GM21528 (cell line): Measurements from ENCODE around the gene OLIG2.

Experiments used
- ATAC-seq: cut with Tn5 transposase; IDR thresholded peaks from one replicate; pipeline ENCODE4 v1.9.1; 2021; ENCODE audit warnings: mild to moderate bottlenecking, moderate library complexity; ENCODE audit not compliant: unreplicated experiment, low FRiP score

Gene OLIG2

DNA sequence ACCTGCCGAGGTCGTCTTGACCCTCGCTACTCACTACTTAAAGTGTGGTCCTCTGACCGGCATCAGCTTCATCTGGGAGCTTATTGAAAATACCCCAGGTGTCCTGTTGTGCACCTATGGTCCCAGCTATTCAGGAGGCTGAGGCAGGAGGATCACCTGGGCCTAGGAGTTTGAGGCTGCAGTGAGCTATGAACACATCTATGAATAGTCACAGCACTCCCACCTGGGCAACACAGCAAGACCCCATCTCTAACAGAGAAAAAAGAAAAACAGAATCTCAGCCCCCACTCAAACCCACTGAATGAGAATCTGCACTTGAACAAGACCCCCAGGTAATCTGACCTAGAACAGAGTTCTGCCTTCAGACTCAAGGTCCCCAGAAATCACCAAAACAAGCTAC, 35.5 kb downstream of the OLIG2 start:
- no peak for ATAC-seq

DNA sequence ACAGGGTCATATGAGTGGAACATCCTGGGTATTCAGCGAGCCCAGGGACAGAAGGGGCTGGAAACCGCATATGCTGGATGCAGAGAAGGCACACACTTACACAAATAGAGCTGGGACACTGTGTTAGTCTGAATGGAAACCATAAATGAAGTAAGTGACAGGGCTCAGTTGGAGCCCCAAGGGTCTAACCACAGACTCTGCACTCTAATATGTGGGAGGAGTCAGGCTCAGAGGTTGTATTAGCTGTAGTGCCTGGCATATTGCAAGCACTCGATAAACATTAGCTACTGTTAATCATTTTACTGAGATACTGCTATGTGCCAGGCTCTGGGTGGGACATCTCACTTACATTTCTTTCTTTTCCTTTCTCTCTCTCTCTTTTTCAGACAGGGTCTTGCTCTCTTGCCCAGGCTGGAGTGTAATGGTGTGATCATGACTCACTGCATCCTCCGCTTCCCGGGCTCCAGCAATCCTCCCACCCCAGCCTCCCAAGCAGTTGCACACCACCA, 37.7 kb downstream of the OLIG2 start:
- ATAC-seq = no peak

DNA sequence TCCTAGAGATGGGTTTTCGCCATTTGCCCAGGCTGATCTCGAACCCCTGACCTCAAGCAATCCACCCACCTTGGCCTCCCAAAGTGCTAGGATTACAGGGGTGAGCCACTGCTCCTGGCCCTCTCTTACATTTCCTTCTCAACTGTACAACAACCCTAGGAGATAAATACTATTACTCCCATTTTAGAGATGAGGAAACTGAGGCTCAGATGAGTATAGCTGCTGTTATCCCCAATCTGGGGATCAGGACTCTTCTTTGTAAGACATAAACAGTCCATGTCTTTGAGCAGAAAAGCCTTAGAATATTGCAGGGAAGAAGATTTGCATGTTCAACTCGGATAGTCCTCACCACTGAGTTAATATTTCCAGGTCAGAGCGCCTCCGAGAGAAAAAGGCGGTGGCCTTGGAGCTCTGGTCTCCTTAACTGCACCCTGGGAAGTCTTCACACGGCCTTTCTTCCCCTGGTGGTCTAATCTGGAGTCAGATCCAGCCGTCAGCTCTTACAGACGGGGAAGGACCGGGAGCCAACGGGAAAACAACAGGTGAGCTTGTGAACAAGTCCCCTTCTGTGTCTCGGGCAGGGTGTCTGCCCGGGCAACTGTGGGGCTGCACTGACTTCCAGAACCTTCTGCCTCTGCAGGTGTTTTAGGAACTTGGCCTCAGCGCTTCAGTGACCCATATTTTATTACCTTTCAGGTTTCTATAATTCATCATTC, 38.3 kb downstream of the OLIG2 start:
- ATAC-seq = no peak

DNA sequence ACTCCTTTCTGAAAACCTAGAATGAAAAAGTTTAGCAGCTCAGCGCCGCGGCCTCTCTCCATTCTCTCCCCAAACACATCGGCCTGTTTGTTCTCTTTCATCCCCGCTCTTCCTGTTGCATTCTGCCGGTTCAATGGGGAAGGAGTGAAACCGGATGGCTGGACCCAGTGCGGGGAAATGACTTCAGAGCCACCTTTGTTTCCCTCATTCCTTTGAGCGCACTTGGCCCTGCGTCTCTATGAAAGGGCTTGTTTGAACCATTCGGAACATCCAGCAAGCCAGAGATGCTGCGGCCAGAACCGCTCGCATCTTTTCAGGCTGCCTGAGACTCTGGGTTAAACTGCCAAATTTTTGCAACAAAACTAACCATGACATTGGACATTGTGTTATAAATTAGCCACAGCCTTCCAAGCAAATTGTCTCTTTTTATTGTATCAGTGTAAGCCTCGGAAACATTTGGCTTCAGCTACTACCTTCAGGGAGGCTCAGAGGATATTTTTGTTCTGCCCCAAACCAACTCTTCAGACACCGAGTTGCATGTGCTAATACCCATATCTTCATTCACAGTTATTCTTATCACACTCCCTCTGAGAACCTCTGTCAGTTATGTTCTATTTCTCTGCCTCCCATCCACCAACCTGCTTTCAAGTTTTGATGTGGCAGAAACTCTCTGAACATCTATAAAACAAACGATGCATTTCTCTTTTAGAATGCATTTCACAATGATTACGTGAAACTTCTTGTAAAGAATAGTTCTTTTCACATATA, 39.1 kb downstream of the OLIG2 start:
- no peak for ATAC-seq

DNA sequence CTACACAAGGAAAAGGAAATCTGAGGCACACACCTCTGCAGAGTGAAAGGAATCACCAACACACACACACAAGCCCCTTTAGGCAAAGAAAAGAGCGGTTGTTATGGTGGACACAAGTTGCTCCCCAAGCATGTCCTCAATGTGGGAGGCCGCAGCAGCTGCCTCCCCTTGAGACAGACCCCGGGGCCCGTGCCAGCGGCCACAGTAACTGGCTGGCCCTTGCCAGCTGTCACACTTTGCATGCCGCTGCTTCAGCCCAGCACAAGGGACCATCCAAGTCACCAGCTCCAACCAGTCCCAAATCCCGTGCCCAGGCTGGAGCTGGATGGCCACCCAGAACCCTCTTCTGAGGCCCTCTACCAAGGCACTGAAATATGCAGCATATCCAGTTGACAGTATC, 41.3 kb downstream of the OLIG2 start:
- ATAC-seq = no peak

DNA sequence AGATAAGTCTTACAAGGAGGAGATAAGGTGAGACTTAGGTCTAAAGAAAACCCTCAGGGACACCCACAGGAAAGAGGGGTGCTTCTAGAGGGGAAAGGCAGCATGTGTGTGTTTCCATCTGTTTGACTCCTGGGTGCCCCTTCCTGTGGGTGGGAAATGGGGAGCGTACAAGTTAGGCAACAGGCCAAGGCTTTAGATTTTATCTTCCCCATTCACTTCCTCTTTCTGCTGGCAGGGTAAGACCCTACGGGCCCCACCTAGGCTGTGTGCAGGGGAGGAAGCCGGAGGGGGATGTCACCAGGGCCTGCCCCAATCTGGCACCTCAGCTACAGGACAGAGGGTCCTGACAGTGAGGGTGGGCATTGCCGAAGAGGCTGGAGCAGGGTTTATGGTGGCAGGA, 41.7 kb downstream of the OLIG2 start:
- ATAC-seq = no peak

DNA sequence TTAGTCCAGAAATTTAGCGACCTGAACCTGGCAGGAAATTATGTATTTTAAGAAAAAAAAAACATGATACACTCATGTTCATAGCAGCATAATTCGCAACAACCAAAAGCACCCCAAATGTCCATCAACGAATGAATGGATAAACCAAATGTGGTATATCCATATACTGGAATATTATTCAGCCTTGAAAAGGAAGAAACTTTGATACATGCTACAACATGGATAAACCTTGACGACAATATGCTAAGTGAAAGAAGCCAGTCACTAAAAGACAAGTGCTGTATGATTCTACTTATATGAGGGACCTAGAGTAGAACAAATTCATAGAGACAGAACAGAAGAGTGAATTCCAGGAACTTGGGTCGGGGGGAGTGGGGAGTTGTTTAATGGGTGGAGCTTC, 43.5 kb downstream of the OLIG2 start:
- ATAC-seq = no peak

DNA sequence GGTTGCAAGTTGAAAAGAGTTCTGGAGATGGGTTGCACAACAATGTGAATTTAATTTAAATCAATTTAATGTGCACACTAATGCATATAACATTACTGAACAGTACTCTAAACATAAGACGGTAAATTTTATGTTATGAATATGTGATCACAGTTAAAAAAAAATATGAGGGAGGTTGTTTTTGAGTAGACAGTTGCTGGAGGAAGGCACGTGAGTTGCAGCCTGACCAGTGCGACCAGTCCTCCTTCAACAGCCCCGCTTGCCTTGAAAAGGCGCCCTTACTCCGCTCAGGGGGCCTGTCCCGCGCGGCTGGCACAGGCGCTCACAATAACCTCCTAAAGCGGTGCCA, 43.9 kb downstream of the OLIG2 start:
- no peak for ATAC-seq

DNA sequence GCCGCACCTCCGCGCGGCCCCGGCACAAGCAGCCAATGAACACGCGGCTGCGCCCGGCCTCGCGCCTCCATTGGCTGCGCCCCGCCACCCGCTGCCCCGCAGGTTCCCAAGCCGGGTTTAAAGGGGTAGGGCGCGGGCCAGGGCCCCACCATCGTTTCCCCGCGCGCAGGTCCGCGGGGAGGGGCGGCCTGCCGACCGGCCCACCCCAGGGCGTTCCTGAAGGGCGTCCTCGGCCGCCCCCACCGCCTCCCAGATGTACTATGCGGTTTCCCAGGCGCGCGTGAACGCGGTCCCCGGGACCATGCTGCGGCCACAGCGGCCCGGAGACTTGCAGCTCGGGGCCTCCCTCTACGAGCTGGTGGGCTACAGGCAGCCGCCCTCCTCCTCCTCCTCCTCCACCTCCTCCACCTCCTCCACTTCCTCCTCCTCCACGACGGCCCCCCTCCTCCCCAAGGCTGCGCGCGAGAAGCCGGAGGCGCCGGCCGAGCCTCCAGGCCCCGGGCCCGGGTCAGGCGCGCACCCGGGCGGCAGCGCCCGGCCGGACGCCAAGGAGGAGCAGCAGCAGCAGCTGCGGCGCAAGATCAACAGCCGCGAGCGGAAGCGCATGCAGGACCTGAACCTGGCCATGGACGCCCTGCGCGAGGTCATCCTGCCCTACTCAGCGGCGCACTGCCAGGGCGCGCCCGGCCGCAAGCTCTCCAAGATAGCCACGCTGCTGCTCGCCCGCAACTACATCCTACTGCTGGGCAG, 44.4 kb downstream of the OLIG2 start, which contains the start of gene OLIG1:
OLIG1 (plus strand) TSS at position 148 of the 750 bp plus-strand sequence; CDS start at position 254, 106 bp downstream.
- ATAC-seq = no peak

DNA sequence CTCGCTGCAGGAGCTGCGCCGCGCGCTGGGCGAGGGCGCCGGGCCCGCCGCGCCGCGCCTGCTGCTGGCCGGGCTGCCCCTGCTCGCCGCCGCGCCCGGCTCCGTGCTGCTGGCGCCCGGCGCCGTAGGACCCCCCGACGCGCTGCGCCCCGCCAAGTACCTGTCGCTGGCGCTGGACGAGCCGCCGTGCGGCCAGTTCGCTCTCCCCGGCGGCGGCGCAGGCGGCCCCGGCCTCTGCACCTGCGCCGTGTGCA, 44.9 kb downstream of the OLIG2 start:
- no peak for ATAC-seq

DNA sequence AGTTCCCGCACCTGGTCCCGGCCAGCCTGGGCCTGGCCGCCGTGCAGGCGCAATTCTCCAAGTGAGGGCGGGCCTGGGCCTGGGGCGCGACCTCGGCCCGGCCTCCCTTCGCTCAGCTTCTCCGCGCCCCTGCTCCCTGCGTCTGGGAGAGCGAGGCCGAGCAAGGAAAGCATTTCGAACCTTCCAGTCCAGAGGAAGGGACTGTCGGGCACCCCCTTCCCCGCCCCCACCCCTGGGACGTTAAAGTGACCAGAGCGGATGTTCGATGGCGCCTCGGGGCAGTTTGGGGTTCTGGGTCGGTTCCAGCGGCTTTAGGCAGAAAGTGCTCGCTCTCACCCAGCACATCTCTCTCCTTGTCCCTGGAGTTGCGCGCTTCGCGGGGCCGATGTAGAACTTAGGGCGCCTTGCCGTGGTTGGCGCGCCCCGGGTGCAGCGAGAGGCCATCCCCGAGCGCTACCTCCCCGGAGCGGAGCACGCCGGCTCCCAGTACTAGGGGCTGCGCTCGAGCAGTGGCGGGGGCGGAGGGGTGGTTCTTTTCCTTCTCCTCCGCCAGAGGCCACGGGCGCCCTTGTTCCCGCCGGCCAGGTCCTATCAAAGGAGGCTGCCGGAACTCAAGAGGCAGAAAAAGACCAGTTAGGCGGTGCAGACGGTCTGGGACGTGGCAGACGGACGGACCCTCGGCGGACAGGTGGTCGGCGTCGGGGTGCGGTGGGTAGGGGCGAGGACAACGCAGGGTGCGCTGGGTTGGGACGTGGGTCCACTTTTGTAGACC, 45.4 kb downstream of the OLIG2 start:
- no peak for ATAC-seq

DNA sequence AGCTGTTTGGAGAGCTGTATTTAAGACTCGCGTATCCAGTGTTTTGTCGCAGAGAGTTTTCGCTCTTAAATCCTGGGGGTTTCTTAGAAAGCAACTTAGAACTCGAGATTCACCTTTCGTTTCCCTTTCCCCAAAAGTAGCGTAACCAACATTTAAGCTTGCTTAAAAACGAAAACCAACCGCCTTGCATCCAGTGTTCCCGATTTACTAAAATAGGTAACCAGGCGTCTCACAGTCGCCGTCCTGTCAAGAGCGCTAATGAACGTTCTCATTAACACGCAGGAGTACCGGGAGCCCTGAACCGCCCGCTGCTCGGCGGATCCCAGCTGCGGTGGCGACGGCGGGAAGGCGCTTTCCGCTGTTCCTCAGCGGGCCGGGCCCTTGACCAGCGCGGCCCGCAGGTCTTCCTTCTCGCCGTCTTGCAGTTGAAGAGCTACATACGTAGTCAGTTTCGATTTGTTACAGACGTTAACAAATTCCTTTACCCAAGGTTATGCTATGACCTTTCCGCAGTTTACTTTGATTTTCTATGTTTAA, 46.1 kb downstream of the OLIG2 start:
- ATAC-seq = no peak

DNA sequence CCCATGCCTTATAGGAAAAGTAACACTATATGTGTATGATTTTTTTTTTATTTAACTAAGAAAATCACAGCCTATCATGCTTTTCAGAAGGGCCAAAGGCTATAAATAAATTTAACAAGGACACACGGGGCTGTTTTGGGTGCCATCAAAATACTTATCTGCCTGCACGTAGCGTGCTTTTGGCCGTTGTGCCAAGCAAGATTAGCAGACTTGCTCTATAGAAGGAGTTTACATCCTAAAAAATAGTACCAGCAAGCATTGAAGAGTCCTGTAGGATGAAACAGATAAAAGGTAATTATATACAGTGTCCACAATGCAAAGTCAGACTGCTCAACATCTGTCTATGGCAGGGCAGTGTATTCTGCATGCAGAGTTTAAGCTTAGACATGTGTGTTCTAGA, 47.9 kb downstream of the OLIG2 start:
- ATAC-seq = no peak

DNA sequence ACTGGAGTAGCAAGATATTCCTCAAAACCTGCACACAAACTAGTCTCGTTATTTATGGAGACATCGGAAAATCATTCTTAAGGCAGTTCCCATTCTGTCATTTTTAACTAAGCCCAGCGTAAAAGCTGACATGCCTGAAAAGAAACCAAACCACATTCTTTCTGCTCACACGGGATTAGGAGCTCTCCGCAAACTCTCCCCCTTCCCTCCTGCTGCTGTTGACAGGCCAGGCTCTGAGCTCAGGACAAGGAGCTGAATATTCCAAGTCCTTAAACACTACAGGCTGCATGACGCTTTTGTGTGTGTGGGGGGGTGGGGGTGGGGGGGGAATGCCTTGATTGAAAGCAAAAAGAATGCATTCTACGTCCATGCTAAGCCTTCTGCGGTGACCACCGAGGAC, 49.4 kb downstream of the OLIG2 start:
- ATAC-seq = no peak

DNA sequence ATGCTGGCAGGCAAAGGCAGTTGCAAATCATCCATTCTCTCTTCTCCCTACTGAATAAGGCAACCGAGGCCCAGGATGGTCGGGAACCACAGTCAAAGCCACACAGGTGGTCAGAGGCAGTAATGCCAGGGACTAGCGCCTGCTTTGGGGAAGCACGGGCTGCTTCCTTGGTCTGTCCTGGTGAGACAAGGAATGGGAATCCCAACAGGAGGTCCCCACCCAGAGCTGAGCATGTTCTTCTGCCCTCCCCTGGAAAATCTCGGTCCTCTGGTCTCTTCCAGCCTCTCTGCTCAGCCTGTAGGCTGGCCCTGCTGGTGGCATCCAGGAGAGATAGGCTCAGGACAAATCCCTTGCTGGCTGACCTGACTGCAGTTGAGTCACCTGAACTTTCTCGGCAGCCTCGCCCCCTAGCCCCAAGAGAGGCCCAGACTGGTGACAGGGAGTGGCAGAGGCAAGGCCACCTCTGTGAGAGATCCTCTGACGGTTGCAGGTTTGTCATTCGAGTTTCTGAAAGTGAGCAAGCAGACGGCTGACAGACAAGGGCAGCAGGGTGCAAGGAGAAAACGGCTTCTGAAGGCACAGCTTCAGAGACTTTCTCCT, 50.0 kb downstream of the OLIG2 start:
- ATAC-seq = no peak

DNA sequence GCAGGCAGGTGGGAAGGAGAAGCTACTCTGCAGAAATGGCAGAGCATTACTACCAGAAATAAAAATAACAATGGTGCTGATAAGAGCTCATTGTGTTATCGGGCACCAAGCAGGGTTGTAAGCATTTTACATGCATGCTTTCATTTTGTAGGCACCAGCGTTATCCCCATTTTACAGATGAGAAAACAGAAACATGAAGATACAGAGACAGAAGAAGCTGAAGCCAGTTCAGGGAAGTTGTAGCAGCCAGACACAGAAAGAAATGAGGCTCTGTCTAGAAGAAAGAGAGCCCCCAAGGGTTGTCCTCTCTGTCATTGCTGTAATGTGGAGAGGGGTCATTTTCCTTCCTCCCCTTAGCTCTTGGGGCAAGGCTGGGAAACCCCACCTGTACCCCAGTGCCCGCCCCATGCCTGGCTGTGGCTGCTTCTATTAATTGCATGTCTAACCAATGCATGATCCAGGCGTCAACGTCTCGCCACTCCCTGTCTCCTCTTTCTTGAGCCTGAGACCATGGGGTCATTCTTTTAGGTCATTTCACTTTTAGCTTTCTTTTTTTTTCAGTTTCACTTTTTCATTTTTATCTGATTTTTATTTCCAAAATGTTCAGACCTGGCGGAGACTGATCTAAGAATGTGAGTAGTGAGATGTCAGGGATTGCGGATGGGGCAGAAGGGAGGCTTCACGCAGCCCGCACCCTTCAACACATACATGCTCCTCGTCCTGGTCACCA, 51.0 kb downstream of the OLIG2 start:
- ATAC-seq = no peak
